Suprapubic skin (tissue), 4 donors: ENCODE measurements around the gene RBBP8NL.

Experiments used
- EP300 ChIP-seq: sonication (generic); formaldehyde crosslinking; IDR thresholded peaks from one replicate; pipeline ENCODE4 v1.6.1; 2017; ENCODE audit warnings: antibody characterized with exemption
- POLR2A ChIP-seq, 2 donors: fragments of 450-650 bp; IDR thresholded peaks; one replicate each; pipeline ENCODE4 v1.6.1; 2017; ENCODE audit warnings: antibody characterized with exemption in 2 of 2, mild to moderate bottlenecking in 2 of 2, moderate library complexity in 2 of 2
- POLR2AphosphoS5 ChIP-seq, 3 donors: sonication (generic); formaldehyde crosslinking; IDR thresholded peaks; one replicate each; pipeline ENCODE4 v1.6.1; 2017; ENCODE audit warnings: antibody characterized with exemption in 3 of 3
- TF ChIP-seq, protein P1 (sequence below), 2 donors: fragments of 200-600 bp in 1 of 2; fragments of 450-650 bp in 1 of 2; sonication (generic) in 1 of 2; IDR thresholded peaks; one replicate each; pipeline ENCODE4 v1.5.1; 2016 to 2019; ENCODE audit warnings: antibody characterized with exemption in 2 of 2, mild to moderate bottlenecking in 1 of 2, moderate library complexity in 1 of 2

DNA sequence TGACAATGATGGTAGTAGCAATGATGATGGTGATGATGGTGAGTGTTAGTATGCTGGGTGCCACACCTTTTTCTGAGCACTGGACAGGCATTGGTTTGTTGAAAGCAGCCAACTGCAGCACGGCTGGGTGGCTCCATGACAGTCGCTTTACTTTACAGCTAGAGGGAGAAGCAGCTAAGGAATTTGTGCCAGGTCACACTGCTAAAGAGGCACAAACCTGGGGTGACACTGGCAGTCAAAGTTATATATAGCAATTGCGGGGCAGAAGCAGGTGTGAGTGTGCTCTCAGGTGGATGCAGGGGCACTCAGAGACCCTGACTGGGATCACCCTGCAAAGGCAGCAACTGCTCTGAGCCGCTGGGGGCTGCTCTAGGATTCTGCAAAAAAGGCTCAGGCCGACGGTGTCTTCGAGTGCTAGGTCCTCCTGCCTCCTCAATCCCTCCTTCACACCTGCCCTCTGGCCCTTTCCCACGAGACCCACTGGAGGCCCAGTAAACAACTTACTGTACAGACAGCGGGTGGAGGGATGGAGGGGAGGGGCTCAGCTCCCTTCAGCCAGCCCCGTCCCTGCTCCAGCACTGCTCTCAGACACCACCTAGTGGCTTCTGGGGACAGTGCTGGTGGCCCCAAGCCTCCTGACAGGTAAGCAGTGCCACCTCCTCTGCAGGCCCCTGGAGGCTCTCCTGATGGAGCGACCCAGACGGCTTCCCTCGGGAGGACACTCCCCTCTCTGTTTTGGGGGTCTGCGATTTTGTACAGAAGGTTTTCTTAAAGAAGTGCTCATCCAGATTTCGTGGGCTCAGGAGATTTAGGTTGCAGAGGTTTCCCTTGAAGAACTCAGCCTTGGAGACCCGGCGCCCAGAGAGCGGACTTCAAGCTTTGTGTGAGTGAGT, 44.8 kb downstream of the RBBP8NL start:
- TF ChIP-seq, protein P1, sequence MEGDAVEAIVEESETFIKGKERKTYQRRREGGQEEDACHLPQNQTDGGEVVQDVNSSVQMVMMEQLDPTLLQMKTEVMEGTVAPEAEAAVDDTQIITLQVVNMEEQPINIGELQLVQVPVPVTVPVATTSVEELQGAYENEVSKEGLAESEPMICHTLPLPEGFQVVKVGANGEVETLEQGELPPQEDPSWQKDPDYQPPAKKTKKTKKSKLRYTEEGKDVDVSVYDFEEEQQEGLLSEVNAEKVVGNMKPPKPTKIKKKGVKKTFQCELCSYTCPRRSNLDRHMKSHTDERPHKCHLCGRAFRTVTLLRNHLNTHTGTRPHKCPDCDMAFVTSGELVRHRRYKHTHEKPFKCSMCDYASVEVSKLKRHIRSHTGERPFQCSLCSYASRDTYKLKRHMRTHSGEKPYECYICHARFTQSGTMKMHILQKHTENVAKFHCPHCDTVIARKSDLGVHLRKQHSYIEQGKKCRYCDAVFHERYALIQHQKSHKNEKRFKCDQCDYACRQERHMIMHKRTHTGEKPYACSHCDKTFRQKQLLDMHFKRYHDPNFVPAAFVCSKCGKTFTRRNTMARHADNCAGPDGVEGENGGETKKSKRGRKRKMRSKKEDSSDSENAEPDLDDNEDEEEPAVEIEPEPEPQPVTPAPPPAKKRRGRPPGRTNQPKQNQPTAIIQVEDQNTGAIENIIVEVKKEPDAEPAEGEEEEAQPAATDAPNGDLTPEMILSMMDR (IDR thresholded peaks at IDR 0.05) = peak; percentile 67 to 93
- no peak for TF ChIP-seq POLR2A (IDR thresholded peaks at IDR 0.05)
- no peak for TF ChIP-seq POLR2AphosphoS5 (IDR thresholded peaks at IDR 0.05)
- no peak for TF ChIP-seq EP300
